Liver (tissue), 9 donors: Measurements from ENCODE around the gene TMEM205. TPM values are rescaled to one million over a fixed set of nuclear protein-coding genes. Genes with fewer than 3 reads are reported as not detected.

ENCODE experiments used
- DNase-seq: peaks from one replicate; pipeline ENCODE4 v3.0.0-alpha.2; 2017; ENCODE audit warnings: low spot score
- H3K27ac ChIP-seq, 2 donors: one replicate each; pipeline ENCODE4 v1.7.0; 2013; ENCODE audit warnings: inconsistent platforms in 2 of 2, low read length in 2 of 2, control low read depth in 1 of 2, low read depth in 1 of 2, mild to moderate bottlenecking in 1 of 2
- H3K27me3 ChIP-seq, 4 donors: one replicate each; pipeline versions ENCODE4 v1.6.1 to v1.7.0; 2013; ENCODE audit warnings: low read length in 3 of 4, inconsistent platforms in 1 of 4, mild to moderate bottlenecking in 1 of 4, moderate library complexity in 1 of 4; ENCODE audit not compliant: control insufficient read depth in 4 of 4, insufficient read depth in 4 of 4
- H3K36me3 ChIP-seq, 4 donors: one replicate each; pipeline versions ENCODE4 v1.6.1 to v1.7.0; 2013; ENCODE audit warnings: low read length in 3 of 4, mild to moderate bottlenecking in 3 of 4, low read depth in 1 of 4, moderate library complexity in 1 of 4; ENCODE audit not compliant: control insufficient read depth in 4 of 4, insufficient read depth in 3 of 4
- H3K4me1 ChIP-seq, 4 donors: one replicate each; pipeline versions ENCODE4 v1.6.1 to v1.7.0; 2013; ENCODE audit warnings: low read length in 3 of 4, mild to moderate bottlenecking in 3 of 4, moderate library complexity in 1 of 4; ENCODE audit not compliant: control insufficient read depth in 4 of 4, insufficient read depth in 4 of 4
- H3K4me3 ChIP-seq, 3 donors: one replicate each; pipeline versions ENCODE4 v1.6.1 to v1.7.0; 2013; ENCODE audit warnings: low read length in 3 of 3, control low read depth in 1 of 3, low read depth in 1 of 3, mild to moderate bottlenecking in 1 of 3
- H3K9ac ChIP-seq, 2 donors: one replicate each; pipeline ENCODE4 v1.7.0; 2013; ENCODE audit warnings: low read length in 2 of 2, mild to moderate bottlenecking in 2 of 2, moderate library complexity in 2 of 2, control low read depth in 1 of 2, low read depth in 1 of 2
- H3K9me3 ChIP-seq, 4 donors: one replicate each; pipeline versions ENCODE4 v1.6.1 to v1.7.0; 2013; ENCODE audit warnings: low read length in 3 of 4; ENCODE audit not compliant: control insufficient read depth in 4 of 4
- EGR1 ChIP-seq, 2 donors: IDR thresholded peaks; 2 replicates each; pipeline ENCODE4 v1.6.1; 2016 to 2018; ENCODE audit warnings: antibody characterized with exemption in 2 of 2, low read depth in 2 of 2
- FOXA1 ChIP-seq: IDR thresholded peaks from 2 replicates; pipeline ENCODE4 v1.6.1; 2016; ENCODE audit warnings: antibody characterized with exemption
- FOXA2 ChIP-seq: IDR thresholded peaks from 2 replicates; pipeline ENCODE4 v1.6.1; 2016; ENCODE audit warnings: antibody characterized with exemption
- GABPA ChIP-seq, 2 donors: IDR thresholded peaks in 1 of 2; conservative IDR thresholded peaks in 1 of 2; 2 replicates each; pipeline ENCODE4 v1.6.1; 2016; ENCODE audit warnings: antibody characterized with exemption in 2 of 2, mild to moderate bottlenecking in 1 of 2, moderate library complexity in 1 of 2
- HNF4A ChIP-seq, 2 donors: conservative IDR thresholded peaks; 2 replicates each; pipeline ENCODE4 v1.6.1; 2016; ENCODE audit warnings: antibody characterized with exemption in 2 of 2, mild to moderate bottlenecking in 2 of 2
- HNF4G ChIP-seq: IDR thresholded peaks from 2 replicates; pipeline ENCODE4 v1.6.1; 2016; ENCODE audit warnings: antibody characterized with exemption
- JUND ChIP-seq, 2 donors: IDR thresholded peaks; 2 replicates each; pipeline ENCODE4 v1.6.1; 2016; ENCODE audit warnings: antibody characterized with exemption in 2 of 2
- NR2F2 ChIP-seq: IDR thresholded peaks from 2 replicates; pipeline ENCODE4 v1.6.1; 2016; ENCODE audit warnings: antibody characterized with exemption
- RAD21 ChIP-seq, 2 donors: IDR thresholded peaks; 2 replicates each; pipeline ENCODE4 v1.6.1; 2016; ENCODE audit warnings: antibody characterized with exemption in 2 of 2, mild to moderate bottlenecking in 2 of 2
- RXRA ChIP-seq, 2 donors: IDR thresholded peaks; 2 replicates each; pipeline ENCODE4 v1.6.1; 2017 to 2018; ENCODE audit warnings: antibody characterized with exemption in 2 of 2, mild to moderate bottlenecking in 1 of 2
- SP1 ChIP-seq: IDR thresholded peaks from 2 replicates; pipeline ENCODE4 v1.6.1; 2018; ENCODE audit warnings: antibody characterized with exemption, mild to moderate bottlenecking
- TAF1 ChIP-seq: conservative IDR thresholded peaks from 2 replicates; pipeline ENCODE4 v1.6.1; 2016; ENCODE audit warnings: antibody characterized with exemption, mild to moderate bottlenecking
- YY1 ChIP-seq: IDR thresholded peaks from 2 replicates; pipeline ENCODE4 v1.6.1; 2016; ENCODE audit warnings: antibody characterized with exemption, mild to moderate bottlenecking
- ZBTB33 ChIP-seq: IDR thresholded peaks from 2 replicates; pipeline ENCODE4 v1.6.1; 2016; ENCODE audit warnings: antibody characterized with exemption
- WGBS: extraction: QIAGEN DNeasy Blood & Tissue Kit; methylation state at CpG from one replicate; pipeline ENCODE4 v1.1.7; 2013; 5-methylcytosine and 5-hydroxymethylcytosine counted together
- polyA plus RNA-seq, 2 donors: library from polyadenylated mRNA; stranded (reverse) in 1 of 2; unstranded in 1 of 2; fragments of 200-250 nt in 1 of 2; fragments of >200 nt in 1 of 2; fragmentation: Nextera tagmentation in 1 of 2; extraction: Ambion mirVana in 1 of 2; gene quantifications; one replicate each; pipeline versions ENCODE4 v1.2.1 to v1.2.3, GENCODE V29; 2013 to 2015
- total RNA-seq, 2 donors: library from RNA; depleted of rRNA; stranded (reverse); fragments of >200 nt; gene quantifications; one replicate each; pipeline ENCODE4 v1.2.3, GENCODE V29; 2014
- TF ChIP-seq, protein P1 (sequence below): IDR thresholded peaks from 2 replicates; pipeline ENCODE4 v1.6.1; 2016; ENCODE audit warnings: antibody characterized with exemption
- TF ChIP-seq, protein P2 (sequence below): IDR thresholded peaks from 2 replicates; pipeline ENCODE4 v1.6.1; 2016; ENCODE audit warnings: antibody characterized with exemption, mild to moderate bottlenecking
- TF ChIP-seq, protein P3 (sequence below): IDR thresholded peaks from 2 replicates; pipeline ENCODE4 v1.6.1; 2016; ENCODE audit warnings: antibody characterized with exemption
- TF ChIP-seq, protein P4 (sequence below): fragments of 150-350 bp; IDR thresholded peaks from 2 replicates; pipeline ENCODE4 v1.5.1; 2017; ENCODE audit warnings: improper control_type of control experiment, low read depth, low read length; ENCODE audit not compliant: missing input control
- donor health status: healthy.
- donor health status: healthy.
- donor health status: healthy.
- donor health status: healthy.
- donor health status: healthy.

TMEM205 gene
- total and polyA plus RNA-seq, 4 donors, result 110 to 410 (median 272) TPM

DNA sequence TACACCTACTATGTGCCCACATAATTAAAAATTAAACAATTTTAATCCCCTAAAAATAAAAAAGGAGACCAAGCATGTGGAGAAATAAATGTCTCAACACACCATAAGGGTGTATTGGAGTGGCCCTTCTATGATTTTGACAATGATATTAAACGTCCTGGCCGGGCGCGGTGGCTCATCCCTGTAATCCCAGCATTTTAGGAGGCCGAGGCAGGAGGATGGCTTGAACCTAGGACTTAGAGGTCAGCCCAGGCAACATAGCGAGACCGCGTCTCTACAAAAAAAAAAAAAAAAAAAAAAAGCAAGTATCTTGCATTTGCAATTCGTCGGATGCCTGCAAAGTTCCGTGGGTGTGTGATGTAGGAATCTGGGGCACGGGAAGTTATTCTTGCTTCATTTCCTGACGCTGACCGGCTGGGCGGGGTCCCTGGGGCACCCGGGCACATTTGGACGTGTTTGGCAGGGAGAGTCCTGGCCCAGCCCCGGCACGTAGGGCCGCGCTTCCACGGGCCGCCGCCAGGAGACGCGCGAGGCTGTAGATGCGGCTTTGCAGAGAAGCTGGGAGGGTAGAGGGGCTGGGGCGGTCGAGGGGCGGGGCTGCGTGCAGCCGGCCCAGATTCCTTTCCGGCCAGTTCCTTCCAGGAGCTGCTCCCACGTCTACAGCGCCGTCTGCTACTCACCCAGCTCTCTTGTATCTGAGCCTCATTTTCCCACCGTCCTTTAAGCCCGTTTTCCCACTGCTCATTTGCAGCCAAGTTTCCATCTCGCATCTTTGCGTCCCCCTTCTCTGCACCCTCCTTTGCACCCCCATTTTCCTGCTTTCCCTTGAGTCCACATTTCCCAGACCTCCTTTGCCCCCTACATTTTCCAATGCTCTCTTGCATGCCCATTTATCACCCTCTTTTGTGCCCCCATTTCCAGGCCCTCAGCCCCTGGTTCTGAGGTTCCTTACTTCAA is 52.4 kb downstream of the TMEM205 start:
- Histone ChIP-seq H3K4me1 (peaks cover 0 to 9% (median 4%) of the 10 kb centered on the region in 4 donors), H3K27ac (peak overlapping the region; percentile 6 to 54), H3K27me3 (no peaks in the 10 kb centered on the region), H3K4me3 (peak overlapping the region in 2 of 3 donors; percentile 9 to 31), H3K9ac (peak overlapping the region in 1 of 2 donors; percentile 31), H3K9me3 (no peaks in the 10 kb centered on the region), H3K36me3 (no peaks in the 10 kb centered on the region)
- DNase-seq, result peak; percentile 90
- TF ChIP-seq HNF4A (conservative IDR thresholded peaks at IDR 0.05) (peak; percentile 37 to 38), ZBTB33 (no peak), RXRA (IDR thresholded peaks at IDR 0.05) (peak; percentile 40 to 56), RAD21 (IDR thresholded peaks at IDR 0.05) (peak; percentile 91 to 92), FOXA1 (no peak), JUND (IDR thresholded peaks at IDR 0.05) (no peak), YY1 (peak; percentile 40), SP1 (peak; percentile 52), GABPA (IDR thresholded peaks at IDR 0.05 in 1 of 2, conservative IDR thresholded peaks at IDR 0.05 in 1 of 2) (peak in 1 of 2 donors; percentile 81), NR2F2 (peak; percentile 54), HNF4G (no peak), TAF1 (no peak), FOXA2 (peak; percentile 8), EGR1 (IDR thresholded peaks at IDR 0.05; ENCODE audit: low read depth in 2 of 2) (no peak)
- TF ChIP-seq, protein P1, sequence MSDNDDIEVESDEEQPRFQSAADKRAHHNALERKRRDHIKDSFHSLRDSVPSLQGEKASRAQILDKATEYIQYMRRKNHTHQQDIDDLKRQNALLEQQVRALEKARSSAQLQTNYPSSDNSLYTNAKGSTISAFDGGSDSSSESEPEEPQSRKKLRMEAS, result peak; percentile 53
- TF ChIP-seq, protein P2, sequence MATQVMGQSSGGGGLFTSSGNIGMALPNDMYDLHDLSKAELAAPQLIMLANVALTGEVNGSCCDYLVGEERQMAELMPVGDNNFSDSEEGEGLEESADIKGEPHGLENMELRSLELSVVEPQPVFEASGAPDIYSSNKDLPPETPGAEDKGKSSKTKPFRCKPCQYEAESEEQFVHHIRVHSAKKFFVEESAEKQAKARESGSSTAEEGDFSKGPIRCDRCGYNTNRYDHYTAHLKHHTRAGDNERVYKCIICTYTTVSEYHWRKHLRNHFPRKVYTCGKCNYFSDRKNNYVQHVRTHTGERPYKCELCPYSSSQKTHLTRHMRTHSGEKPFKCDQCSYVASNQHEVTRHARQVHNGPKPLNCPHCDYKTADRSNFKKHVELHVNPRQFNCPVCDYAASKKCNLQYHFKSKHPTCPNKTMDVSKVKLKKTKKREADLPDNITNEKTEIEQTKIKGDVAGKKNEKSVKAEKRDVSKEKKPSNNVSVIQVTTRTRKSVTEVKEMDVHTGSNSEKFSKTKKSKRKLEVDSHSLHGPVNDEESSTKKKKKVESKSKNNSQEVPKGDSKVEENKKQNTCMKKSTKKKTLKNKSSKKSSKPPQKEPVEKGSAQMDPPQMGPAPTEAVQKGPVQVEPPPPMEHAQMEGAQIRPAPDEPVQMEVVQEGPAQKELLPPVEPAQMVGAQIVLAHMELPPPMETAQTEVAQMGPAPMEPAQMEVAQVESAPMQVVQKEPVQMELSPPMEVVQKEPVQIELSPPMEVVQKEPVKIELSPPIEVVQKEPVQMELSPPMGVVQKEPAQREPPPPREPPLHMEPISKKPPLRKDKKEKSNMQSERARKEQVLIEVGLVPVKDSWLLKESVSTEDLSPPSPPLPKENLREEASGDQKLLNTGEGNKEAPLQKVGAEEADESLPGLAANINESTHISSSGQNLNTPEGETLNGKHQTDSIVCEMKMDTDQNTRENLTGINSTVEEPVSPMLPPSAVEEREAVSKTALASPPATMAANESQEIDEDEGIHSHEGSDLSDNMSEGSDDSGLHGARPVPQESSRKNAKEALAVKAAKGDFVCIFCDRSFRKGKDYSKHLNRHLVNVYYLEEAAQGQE, result peak; percentile 31
- TF ChIP-seq, protein P3, sequence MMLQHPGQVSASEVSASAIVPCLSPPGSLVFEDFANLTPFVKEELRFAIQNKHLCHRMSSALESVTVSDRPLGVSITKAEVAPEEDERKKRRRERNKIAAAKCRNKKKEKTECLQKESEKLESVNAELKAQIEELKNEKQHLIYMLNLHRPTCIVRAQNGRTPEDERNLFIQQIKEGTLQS, result no peak
- TF ChIP-seq, protein P4, sequence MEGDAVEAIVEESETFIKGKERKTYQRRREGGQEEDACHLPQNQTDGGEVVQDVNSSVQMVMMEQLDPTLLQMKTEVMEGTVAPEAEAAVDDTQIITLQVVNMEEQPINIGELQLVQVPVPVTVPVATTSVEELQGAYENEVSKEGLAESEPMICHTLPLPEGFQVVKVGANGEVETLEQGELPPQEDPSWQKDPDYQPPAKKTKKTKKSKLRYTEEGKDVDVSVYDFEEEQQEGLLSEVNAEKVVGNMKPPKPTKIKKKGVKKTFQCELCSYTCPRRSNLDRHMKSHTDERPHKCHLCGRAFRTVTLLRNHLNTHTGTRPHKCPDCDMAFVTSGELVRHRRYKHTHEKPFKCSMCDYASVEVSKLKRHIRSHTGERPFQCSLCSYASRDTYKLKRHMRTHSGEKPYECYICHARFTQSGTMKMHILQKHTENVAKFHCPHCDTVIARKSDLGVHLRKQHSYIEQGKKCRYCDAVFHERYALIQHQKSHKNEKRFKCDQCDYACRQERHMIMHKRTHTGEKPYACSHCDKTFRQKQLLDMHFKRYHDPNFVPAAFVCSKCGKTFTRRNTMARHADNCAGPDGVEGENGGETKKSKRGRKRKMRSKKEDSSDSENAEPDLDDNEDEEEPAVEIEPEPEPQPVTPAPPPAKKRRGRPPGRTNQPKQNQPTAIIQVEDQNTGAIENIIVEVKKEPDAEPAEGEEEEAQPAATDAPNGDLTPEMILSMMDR, result peak; percentile 98
- WGBS, result 6% methylated on average over 41 of the region's 41 CpGs

Other genes starting within 250 kb of the TMEM205 start
- 10 to 100 TPM in 1 of 2 donors, under 1 TPM in 1; 0.42 to 72.5 TPM for gene SPC24, start 190.5 kb downstream of the TMEM205 start, total RNA-seq
- gene SPC24, start 190.5 kb downstream of the TMEM205 start, polyA plus RNA-seq, result 1 to 10 TPM; 1.2 to 1.4 TPM
- gene KANK2, start 148.7 kb downstream of the TMEM205 start, total RNA-seq, result 10 to 100 TPM; 51.0 to 67.8 TPM
- 10 to 100 TPM; 15.0 to 30.3 TPM for gene KANK2, start 148.7 kb downstream of the TMEM205 start, polyA plus RNA-seq
- gene ANGPTL8, start 106.6 kb downstream of the TMEM205 start, total RNA-seq, result 10 to 100 TPM; 32.4 to 33.9 TPM
- gene ANGPTL8, start 106.6 kb downstream of the TMEM205 start, polyA plus RNA-seq, result 100 to 1,000 TPM; 101 to 107 TPM
- 10 to 100 TPM in 1 of 2 donors, 1 to 10 TPM in 1; 4.9 to 15.8 TPM for gene DOCK6, start 83.7 kb downstream of the TMEM205 start, total RNA-seq
- gene DOCK6, start 83.7 kb downstream of the TMEM205 start, polyA plus RNA-seq, result 10 to 100 TPM; 13.2 to 14.2 TPM
- gene TSPAN16, start 50.1 kb downstream of the TMEM205 start, total RNA-seq, result not detected
- not detected for gene TSPAN16, start 50.1 kb downstream of the TMEM205 start, polyA plus RNA-seq
- gene RAB3D, start 6.6 kb downstream of the TMEM205 start, total RNA-seq, result 10 to 100 TPM in 1 of 2 donors, 1 to 10 TPM in 1; 9.5 to 10.2 TPM
- gene RAB3D, start 6.6 kb downstream of the TMEM205 start, polyA plus RNA-seq, result 1 to 10 TPM; 1.1 to 1.4 TPM
- gene CCDC159, start 251 bp upstream of the TMEM205 start, total RNA-seq, result 10 to 100 TPM in 1 of 2 donors, 1 to 10 TPM in 1; 6.3 to 19.3 TPM
- gene CCDC159, start 251 bp upstream of the TMEM205 start, polyA plus RNA-seq, result 10 to 100 TPM; 13.7 to 25.2 TPM
- 1 to 10 TPM; 1.3 to 6.9 TPM for gene PLPPR2, start 9.2 kb upstream of the TMEM205 start, total RNA-seq
- gene PLPPR2, start 9.2 kb upstream of the TMEM205 start, polyA plus RNA-seq, result 10 to 100 TPM in 1 of 2 donors, 1 to 10 TPM in 1; 7.6 to 12.6 TPM
- gene SWSAP1, start 28.4 kb upstream of the TMEM205 start, total RNA-seq, result 1 to 10 TPM in 1 of 2 donors, under 1 TPM in 1; 0.98 to 1.0 TPM
- gene SWSAP1, start 28.4 kb upstream of the TMEM205 start, polyA plus RNA-seq, result 1 to 10 TPM; 2.5 to 6.4 TPM
- 10 to 100 TPM in 1 of 2 donors, 1 to 10 TPM in 1; 6.4 to 70.9 TPM for gene EPOR, start 38.0 kb upstream of the TMEM205 start, total RNA-seq
- gene EPOR, start 38.0 kb upstream of the TMEM205 start, polyA plus RNA-seq, result 1 to 10 TPM; 6.3 to 7.6 TPM
- 10 to 100 TPM in 1 of 2 donors, 1 to 10 TPM in 1; 2.4 to 19.8 TPM for gene RGL3, start 73.0 kb upstream of the TMEM205 start, total RNA-seq
- 1 to 10 TPM; 5.7 to 9.8 TPM for gene RGL3, start 73.0 kb upstream of the TMEM205 start, polyA plus RNA-seq
- gene ODAD3, start 88.9 kb upstream of the TMEM205 start, total RNA-seq, result under 1 TPM in 1 of 2 donors, not detected in 1; 0.08 TPM
- gene ODAD3, start 88.9 kb upstream of the TMEM205 start, polyA plus RNA-seq, result under 1 TPM; 0.21 to 0.46 TPM
- gene PRKCSH, start 89.4 kb upstream of the TMEM205 start, total RNA-seq, result 100 to 1,000 TPM in 1 of 2 donors, 10 to 100 TPM in 1; 53.0 to 104 TPM
- gene PRKCSH, start 89.4 kb upstream of the TMEM205 start, polyA plus RNA-seq, result 100 to 1,000 TPM in 1 of 2 donors, 10 to 100 TPM in 1; 42.9 to 165 TPM
- gene ELAVL3, start 134.8 kb upstream of the TMEM205 start, total RNA-seq, result not detected
- not detected for gene ELAVL3, start 134.8 kb upstream of the TMEM205 start, polyA plus RNA-seq
- gene ZNF653, start 159.6 kb upstream of the TMEM205 start, total RNA-seq, result 1 to 10 TPM; 3.0 to 4.6 TPM
- gene ZNF653, start 159.6 kb upstream of the TMEM205 start, polyA plus RNA-seq, result 1 to 10 TPM; 1.3 to 3.3 TPM
- 10 to 100 TPM; 20.5 to 34.9 TPM for gene ECSIT, start 182.9 kb upstream of the TMEM205 start, total RNA-seq
- gene ECSIT, start 182.9 kb upstream of the TMEM205 start, polyA plus RNA-seq, result 10 to 100 TPM; 27.2 to 37.4 TPM
- gene CNN1, start 192.6 kb upstream of the TMEM205 start, total RNA-seq, result 1 to 10 TPM in 1 of 2 donors, under 1 TPM in 1; 0.09 to 5.9 TPM
- gene CNN1, start 192.6 kb upstream of the TMEM205 start, polyA plus RNA-seq, result 1 to 10 TPM in 1 of 2 donors, under 1 TPM in 1; 0.29 to 4.1 TPM
- gene ELOF1, start 213.0 kb upstream of the TMEM205 start, total RNA-seq, result 10 to 100 TPM; 11.1 to 15.5 TPM
- gene ELOF1, start 213.0 kb upstream of the TMEM205 start, polyA plus RNA-seq, result 10 to 100 TPM; 32.5 to 37.9 TPM
- gene ACP5, start 231.4 kb upstream of the TMEM205 start, total RNA-seq, result 10 to 100 TPM; 20.7 to 30.5 TPM
- gene ACP5, start 231.4 kb upstream of the TMEM205 start, polyA plus RNA-seq, result 10 to 100 TPM; 18.6 to 26.9 TPM